GM19193 (cell line): ENCODE data around the gene CTTNBP2.

ENCODE experiments used
- POLR2A ChIP-seq: IDR thresholded peaks from 4 replicates; pipeline ENCODE4 v1.6.1; 2011; ENCODE audit not compliant: insufficient read depth, insufficient read length; ENCODE audit errors: extremely low read depth

Gene CTTNBP2

DNA sequence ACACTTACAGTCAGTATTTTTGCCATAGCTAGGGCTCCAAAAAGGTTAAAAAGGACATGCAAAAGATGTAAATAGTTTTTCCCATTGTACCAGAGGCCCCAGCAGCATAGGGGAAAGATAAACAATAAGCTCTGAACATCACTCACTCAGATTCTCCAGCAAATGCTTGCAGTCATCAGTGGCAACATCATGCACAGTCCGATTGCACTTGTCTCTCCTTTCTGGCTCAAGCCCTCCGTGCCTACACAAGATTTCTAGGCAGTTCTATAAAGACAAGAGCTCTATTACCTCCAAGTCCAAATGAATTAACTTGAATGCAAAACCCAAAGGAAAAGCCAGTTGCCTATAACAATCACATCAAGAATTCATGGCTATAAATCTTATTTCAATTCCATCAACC, 106.3 kb downstream of the CTTNBP2 start:
- no peak for TF ChIP-seq POLR2A

DNA sequence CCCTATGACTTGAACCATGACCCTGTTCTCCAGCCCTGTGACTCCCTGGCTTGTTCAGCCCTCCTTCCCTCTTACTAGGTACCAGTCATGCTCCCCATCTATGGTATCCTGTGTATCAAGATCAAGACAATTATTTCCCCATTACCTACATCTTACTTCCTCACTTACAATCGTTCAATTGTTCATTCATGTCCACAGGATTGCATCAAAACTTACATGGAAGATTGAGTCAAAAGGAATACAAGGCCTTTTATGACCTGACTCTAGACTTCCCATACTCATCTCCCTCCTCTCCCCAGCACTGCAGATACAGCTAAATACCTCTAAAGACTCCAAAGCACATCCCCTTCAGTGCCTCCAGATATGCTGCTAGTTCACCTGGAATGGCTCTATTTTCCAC, 109.2 kb downstream of the CTTNBP2 start:
- no peak for TF ChIP-seq POLR2A

DNA sequence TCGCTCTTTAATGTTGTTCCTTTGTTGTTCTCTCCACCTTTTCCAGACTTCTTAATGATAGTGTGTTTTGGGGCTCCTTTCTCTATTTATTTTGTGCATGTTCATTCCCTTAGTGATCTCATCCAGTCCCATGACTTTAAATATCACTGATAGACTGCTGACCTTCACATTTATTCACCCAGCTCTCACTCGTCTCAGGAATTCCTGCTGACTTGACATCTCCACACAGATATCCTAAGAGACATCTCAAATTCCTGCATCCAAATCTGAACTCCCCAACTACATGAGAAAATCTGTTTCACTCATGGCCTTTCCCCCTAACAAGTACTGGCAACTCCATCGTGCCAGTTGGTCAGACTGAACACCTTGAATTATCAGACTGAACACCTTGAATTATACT, 111.2 kb downstream of the CTTNBP2 start:
- TF ChIP-seq POLR2A: no peak

DNA sequence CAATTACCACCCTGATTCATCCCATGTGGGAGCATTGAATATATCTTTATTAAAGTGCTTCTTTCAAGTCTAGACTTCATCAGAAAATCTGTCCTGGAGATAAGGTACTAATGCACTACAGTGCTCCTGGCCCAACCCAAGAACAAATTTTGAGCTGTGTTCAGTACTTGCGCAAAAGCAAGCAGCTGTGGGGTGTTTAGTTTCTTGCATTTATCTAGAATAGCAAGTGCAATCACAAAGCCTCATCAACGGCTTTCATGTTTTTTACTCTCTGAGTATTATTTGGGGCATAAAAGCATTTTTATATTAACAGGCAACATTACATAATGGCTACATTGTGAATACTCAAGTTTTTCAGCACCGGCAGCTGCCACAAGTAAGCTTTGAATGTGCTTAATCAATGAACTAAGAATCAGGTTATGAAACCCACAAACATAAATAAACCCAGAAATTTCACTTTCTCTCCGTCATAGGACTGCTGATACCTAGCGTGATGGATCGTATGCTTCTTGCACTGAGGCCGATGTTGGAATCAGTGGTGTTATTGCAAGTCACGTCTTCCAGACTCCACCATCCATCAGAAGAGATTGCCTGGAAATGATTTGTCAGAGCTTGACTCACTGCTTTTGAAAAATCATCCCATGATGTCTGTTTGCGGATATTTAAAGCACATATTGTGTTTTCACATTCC, 113.1 kb downstream of the CTTNBP2 start:
- no peak for TF ChIP-seq POLR2A

DNA sequence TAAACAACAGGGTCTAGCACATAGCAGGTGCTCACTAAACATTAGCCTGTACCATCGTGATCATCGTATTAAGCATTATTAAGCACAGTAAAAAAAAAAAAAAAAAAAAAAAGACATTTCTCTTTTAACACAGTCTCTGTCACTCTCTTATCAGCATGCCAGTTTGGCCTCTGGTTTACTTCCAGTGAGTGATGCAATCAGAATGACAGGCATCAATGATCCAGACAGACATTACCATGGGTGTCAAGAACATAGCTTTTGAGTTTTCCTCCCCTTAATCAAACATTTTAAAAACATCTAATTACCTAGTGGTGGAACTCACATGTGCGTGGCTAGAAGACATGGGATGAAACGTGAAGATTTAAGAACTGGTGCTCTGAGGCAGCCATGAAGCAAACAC, 115.8 kb downstream of the CTTNBP2 start:
- TF ChIP-seq POLR2A: no peak

DNA sequence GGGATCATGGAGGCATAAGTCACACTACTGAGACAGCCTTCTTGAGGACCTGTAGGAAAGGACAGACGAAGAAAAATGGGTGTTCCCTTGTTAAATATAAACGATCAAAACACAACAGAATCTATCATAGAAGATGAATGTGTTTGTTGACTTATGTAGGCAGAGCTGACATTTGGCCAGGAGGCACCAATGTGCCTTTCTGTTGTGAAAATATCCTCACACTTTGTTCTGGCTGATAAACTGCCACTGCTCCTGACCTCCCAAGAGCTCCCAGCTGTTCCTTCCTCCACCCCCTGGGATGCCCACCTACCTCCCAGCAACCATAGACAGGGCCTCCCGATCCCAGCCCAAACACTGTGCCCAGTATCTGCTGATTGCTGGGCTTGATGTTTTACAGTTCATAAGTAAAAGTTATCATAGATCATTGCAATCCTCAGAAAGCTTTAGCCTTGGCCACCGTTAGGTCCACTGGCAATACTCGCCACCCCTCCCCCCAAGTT, 116.6 kb downstream of the CTTNBP2 start:
- TF ChIP-seq POLR2A: no peak

DNA sequence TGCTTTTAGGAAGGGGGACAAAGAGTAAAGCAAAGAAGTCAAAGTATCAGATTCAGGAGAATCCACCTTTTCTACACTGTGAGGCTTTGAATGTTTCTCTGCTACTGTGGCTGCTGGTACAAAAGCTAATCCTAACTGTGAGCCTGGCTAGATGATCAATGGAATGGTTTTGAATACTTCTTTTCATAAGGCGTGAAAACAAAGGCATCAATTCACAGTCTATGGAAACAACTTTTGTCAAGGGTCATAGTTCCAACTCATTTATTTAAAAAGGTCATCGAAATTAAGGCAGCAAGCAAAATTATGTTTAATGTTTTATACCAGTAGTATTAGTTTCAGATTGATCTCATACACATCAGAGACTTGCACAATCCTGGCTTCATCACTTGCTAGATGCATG, 118.1 kb downstream of the CTTNBP2 start:
- no peak for TF ChIP-seq POLR2A

DNA sequence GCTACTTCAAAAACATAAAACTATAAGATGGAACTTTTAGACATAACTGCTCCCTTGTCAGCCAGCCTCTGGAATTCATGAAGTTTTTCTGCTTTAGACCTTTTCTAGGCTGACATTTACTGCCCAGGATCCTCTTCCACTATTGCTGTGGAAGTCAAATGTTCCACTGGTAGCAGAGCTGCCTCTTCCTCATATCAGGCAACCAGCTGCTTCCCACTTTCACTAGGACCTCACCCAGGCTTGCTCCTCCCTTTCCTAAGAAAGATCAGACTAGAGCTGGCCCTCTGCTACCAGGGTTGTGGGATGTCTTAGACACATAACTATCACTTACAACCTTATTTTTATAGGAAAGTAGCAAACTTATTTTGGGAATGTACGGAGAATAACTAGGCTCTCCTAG, 121.5 kb downstream of the CTTNBP2 start:
- no peak for TF ChIP-seq POLR2A

DNA sequence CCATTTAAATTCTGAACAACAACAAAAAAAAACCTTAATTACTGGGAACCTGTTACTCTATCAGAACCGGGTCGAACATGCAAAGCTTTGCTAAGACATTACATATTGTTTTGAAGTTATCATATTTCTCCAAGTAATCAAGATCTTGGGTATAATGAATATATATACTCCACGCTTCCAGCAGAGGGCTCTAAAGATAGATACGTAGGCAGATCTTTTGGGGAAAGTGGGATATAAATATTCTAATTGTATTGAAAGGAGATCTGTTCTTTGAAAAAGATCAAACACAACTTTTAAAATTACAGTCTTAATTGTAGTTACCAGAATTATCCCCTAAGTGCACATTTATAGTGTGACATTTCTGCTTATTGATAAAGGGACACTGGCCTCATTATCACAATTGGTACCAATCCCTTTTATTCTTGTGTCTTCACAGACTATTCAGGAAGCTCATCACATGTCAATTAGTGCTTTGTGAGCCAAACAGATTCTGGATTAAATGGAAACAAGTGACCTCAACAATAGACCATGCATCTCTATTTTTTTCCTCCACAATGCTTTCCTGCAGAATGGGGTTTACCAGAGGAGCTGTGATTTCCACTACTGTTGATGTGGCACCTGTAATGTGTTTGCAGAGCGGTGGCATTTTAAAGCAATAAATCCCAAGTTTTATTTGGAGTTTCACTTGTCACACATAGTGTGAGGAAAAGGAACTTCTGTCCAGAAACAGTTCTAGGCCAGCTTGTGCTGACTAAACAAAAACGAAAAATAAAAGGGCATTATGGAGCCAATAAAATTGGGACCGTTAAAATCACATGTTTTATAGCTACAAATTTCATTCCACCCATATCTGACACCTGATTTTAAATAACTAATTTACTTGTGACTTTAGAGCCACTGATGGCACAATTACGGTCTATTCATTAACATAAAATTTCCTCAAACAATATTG, 122.4 kb downstream of the CTTNBP2 start:
- TF ChIP-seq POLR2A: no peak

DNA sequence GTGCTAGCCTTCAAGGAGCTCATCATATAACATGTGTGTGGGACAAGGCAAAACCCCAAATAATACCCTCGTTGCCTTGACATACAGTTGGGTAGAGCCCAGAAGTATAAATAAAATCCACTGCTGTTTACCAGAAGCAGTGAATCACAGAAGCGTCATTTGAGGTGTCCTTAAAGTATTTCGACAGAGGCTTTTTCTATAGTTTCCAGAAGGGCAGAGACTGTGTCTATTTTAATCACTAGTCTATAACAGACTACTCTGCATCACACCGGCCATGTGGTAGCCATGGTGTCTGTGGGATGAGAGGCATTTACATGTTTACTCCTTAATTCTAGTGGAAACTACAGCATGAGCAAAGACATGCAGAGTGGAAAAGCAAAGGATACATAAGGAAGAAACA, 131.3 kb downstream of the CTTNBP2 start:
- no peak for TF ChIP-seq POLR2A

DNA sequence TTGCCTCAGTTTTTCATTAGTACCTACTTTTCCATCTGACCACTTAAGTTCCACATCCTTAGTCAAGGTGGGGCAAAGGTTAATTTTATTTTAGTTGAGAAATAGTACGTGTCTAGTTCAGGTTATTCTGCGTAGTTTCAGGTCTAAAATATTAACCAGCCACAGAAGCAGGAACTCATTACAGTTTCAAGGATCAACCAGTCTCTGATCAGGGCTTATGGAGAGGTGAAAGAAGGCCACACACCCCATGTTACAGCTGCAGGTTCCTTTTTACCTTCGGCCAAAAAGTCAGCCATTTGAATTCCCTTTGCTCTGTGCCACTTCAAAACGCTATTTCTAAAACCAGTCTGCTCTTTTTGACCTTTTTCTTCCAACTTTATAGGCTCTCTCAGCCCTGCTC, 134.2 kb downstream of the CTTNBP2 start:
- no peak for TF ChIP-seq POLR2A

DNA sequence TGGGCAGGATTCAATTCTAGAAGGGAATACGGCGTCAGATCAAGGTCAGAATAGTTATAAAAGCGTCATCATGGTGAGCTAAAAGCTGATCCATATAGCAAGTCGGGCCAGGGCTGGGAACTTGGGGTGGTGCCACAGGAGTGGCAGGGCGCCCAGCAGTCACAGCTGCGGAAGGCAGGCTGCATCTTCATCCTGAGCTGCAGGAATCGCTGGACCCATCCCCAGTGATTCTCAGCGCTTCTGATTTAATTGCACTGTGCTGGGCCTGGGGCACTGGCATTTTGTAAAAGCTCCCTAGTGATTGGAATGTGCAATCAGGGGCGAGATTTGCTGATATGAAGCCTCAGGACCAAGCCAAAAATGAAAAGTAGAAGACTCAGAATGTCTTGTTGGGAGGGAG, 135.3 kb downstream of the CTTNBP2 start:
- no peak for TF ChIP-seq POLR2A

DNA sequence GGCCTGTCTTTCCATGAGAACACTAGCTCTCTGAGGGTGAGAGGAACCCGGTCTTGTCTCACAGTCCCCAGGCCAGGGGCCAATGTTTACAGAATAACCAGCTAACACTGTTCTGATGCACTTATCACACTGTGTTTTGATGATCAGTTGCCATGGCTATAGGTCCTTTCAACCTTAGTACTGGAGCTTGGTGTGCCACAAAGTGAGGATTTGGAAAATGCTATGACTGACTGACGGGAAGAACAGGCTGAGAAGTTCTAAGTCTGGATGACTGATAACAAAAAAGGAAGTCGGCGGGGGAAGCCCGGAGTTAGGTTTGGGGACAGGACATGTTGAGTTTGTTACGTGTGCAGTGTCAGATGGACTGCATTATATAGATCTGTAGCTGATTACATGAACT, 141.8 kb downstream of the CTTNBP2 start:
- TF ChIP-seq POLR2A: no peak

DNA sequence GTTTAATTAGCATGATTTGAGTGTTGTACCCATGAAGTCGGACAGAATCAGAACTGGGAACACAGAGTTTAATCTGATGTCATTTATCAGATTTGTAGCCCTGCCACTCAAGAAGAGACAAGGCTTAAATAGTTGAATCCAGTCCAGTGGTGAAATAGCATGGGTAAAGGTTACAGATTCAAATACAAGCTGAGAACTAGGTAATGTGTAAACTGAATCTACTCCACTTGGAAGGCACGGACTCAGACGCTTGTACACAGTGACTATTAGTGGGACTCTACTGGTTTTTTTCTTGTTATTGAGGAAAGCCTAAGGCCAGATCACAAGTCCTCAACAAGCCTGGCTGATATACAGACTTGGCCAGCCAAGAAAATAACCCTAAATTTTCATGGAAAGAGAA, 142.9 kb downstream of the CTTNBP2 start:
- TF ChIP-seq POLR2A: no peak

DNA sequence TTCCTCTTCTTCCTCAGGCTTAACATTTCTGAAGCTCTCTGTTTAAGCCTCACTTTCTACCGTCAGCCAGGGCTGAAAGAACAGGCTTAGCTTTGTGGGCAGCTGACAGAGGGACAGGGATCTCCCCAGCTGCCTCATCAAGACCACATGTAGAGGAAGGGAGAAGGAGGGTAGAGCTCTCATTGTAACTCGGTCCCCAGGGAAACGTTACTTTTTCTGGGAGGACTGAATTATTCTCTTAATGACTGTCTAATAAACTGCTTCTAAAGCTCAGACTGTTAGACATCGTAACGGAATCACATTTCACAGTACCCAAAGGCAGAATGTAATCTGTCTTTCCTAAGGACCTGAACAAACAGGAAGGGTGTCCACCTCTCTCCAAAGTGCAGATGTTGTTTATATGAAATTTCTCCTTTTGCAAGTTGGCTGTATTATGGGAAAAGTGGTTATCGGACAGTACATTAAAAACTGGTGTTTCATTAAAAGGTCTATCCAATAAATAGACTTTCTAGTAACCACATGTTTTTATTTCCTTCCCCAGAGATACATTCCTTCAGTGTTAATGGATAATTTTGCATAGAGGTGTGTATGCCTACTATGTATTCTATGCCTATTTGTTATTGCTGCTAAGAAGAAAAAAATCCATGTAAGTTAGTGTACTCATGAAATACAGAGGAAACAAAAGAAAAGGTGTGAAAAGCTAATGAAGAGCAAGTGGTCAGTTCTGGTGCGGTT, 144.2 kb downstream of the CTTNBP2 start:
- TF ChIP-seq POLR2A: no peak
